A549 (cell line): ENCODE data around the gene NPAS1. TPM values are rescaled to one million over a fixed set of nuclear protein-coding genes. Genes with fewer than 3 reads are reported as not detected.

Source experiments
- ATAC-seq, 2 experiments: fragments of 200-7000 bp in 1 of 2; fragments of >200 bp in 1 of 2; cut with Nextera tagmentation in 1 of 2; cut with Tn5 transposase in 1 of 2; 3 replicates each; pipeline versions ENCODE4 v1.8.0 to v1.9.1; 2018 to 2020; ENCODE audit warnings: mild to moderate bottlenecking in 1 of 2, moderate library complexity in 1 of 2
- CTCF ChIA-PET: fragments of 300-600 bp; sonication (Branson Sonifier 250); formaldehyde crosslinking; extraction: SDS; loops from one replicate; lab custom pipeline; 2021; ENCODE audit warnings: antibody characterized with exemption, inconsistent platforms; lab: Yijun Ruan, JAX
- POLR2A ChIA-PET: fragments of 350-600 bp; formaldehyde crosslinking; extraction: SDS; loops from one replicate; lab custom pipeline; 2021; ENCODE audit warnings: antibody characterized with exemption, inconsistent platforms; lab: Yijun Ruan, JAX
- DNase-seq, 2 experiments: peaks; one replicate each; pipeline versions ENCODE4 v3.0.0 to v3.0.0-alpha.2; 2011 to 2016; ENCODE audit warnings: low read depth in 1 of 2, low spot score in 1 of 2
- FAIRE-seq: peaks from 2 replicates; lab custom pipeline; 2011; peaks lifted over from hg19 to GRCh38; lab: Jason Lieb, UNC
- H3K27ac ChIP-seq, 2 experiments: fragments of >200 bp; sonication (Bioruptor Twin); formaldehyde crosslinking; 3 replicates each; pipeline ENCODE4 v1.5.1; 2016 to 2017
- H3K4me1 ChIP-seq: fragments of >200 bp; sonication (Bioruptor Twin); formaldehyde crosslinking; 3 replicates; pipeline ENCODE4 v1.6.1; 2016
- H3K4me2 ChIP-seq: fragments of >200 bp; sonication (Bioruptor Twin); formaldehyde crosslinking; 3 replicates; pipeline ENCODE4 v1.6.1; 2016
- H3K4me3 ChIP-seq: fragments of >200 bp; sonication (Bioruptor Twin); formaldehyde crosslinking; 3 replicates; pipeline ENCODE4 v1.5.1; 2016
- H3K9me3 ChIP-seq: fragments of >200 bp; sonication (Bioruptor Twin); formaldehyde crosslinking; 3 replicates; pipeline ENCODE4 v1.6.1; 2016
- CEBPB ChIP-seq, 2 experiments: fragments of >200 bp in 1 of 2; sonication (Bioruptor Twin) in 1 of 2; formaldehyde crosslinking in 1 of 2; IDR thresholded peaks; 2 replicates each; pipeline ENCODE4 v1.6.1; 2012 to 2016
- CTCF ChIP-seq: fragments of >200 bp; sonication (Bioruptor Twin); formaldehyde crosslinking; IDR thresholded peaks from 3 replicates; pipeline ENCODE4 v1.5.1; 2016
- EHMT2 ChIP-seq: fragments of 200-600 bp; sonication (generic); IDR thresholded peaks from 2 replicates; pipeline ENCODE4 v1.6.1; 2016; ENCODE audit warnings: antibody characterized with exemption, low read depth, mild to moderate bottlenecking, moderate library complexity
- FOSB ChIP-seq: fragments of 250-450 bp; sonication (Bioruptor Pico); IDR thresholded peaks from 2 replicates; pipeline ENCODE4 v1.5.0; 2020; ENCODE audit warnings: mild to moderate bottlenecking, moderate library complexity
- HEYL ChIP-seq: fragments of 250-450 bp; sonication (Bioruptor Pico); IDR thresholded peaks from 2 replicates; pipeline ENCODE4 v1.8.0; 2021; ENCODE audit warnings: mild to moderate bottlenecking, moderate library complexity
- HMGXB4 ChIP-seq: fragments of 250-450 bp; sonication (Bioruptor Pico); IDR thresholded peaks from 2 replicates; pipeline ENCODE4 v1.5.0; 2021; ENCODE audit warnings: mild to moderate bottlenecking, moderate library complexity, borderline replicate concordance
- MAFK ChIP-seq: fragments of 450-650 bp; IDR thresholded peaks from 2 replicates; pipeline ENCODE4 v1.6.1; 2014; ENCODE audit not compliant: partially characterized antibody
- MAX ChIP-seq: IDR thresholded peaks from 2 replicates; pipeline ENCODE4 v1.6.1; 2012
- MYC ChIP-seq: IDR thresholded peaks from 2 replicates; pipeline ENCODE4 v1.6.1; 2012; ENCODE audit warnings: mild to moderate bottlenecking, inconsistent platforms, low read length, improper control_type of control experiment, borderline replicate concordance
- POLR2A ChIP-seq: IDR thresholded peaks from 2 replicates; pipeline ENCODE4 v1.6.1; 2012; ENCODE audit warnings: mild to moderate bottlenecking, low read length
- POLR2AphosphoS2 ChIP-seq: conservative IDR thresholded peaks from 2 replicates; pipeline ENCODE4 v1.6.1; 2012; ENCODE audit warnings: low read length, improper control_type of control experiment, inconsistent platforms
- REST ChIP-seq: fragments of 200-600 bp; sonication (generic); IDR thresholded peaks from 2 replicates; pipeline ENCODE4 v1.6.1; 2016; ENCODE audit warnings: antibody characterized with exemption, mild to moderate bottlenecking, moderate library complexity
- RFX5 ChIP-seq: fragments of 450-650 bp; IDR thresholded peaks from 2 replicates; pipeline ENCODE4 v1.7.1; 2014; ENCODE audit warnings: antibody characterized with exemption, mild to moderate bottlenecking, moderate library complexity
- ZFP36 ChIP-seq: fragments of 450-650 bp; IDR thresholded peaks from 2 replicates; pipeline ENCODE4 v1.6.1; 2014; ENCODE audit warnings: borderline replicate concordance; ENCODE audit not compliant: partially characterized antibody
- ZSCAN20 ChIP-seq: fragments of 250-450 bp; sonication (Bioruptor Pico); IDR thresholded peaks from 2 replicates; pipeline ENCODE4 v1.8.0; 2022; ENCODE audit warnings: mild to moderate bottlenecking, moderate library complexity
- WGBS: methylation state at CpG from one replicate; pipeline ENCODE4 v1.1.6; 2017; ENCODE audit errors: missing lambda C conversion rate; 5-methylcytosine and 5-hydroxymethylcytosine counted together
- polyA plus RNA-seq, 4 experiments: library from polyadenylated mRNA; depleted of rRNA in 3 of 4; stranded (reverse); fragments of >200 nt; fragmentation: RNase III in 1 of 4; extraction: RNeasy Plus Mini Kit Qiagen cat#74134 plus additional on column Dnase treatment in 1 of 4; gene quantifications; 2 replicates in 3 of 4; 3 replicates in 1 of 4; pipeline ENCODE4 v1.2.3, GENCODE V29; 2011 to 2017

The NPAS1 gene
- polyA plus RNA-seq, 2 of the 4 experiments (the other 2 are of a cell fraction) = 1.5 to 2.3 TPM

- TF ChIP-seq REST (no peak), FOSB (CRISPR knock-in tag) (no peak)
Observed at GRCh38 chr19:47000373-47000772, 19.3 kb upstream of the NPAS1 start (continued).

GRCh38 chr19:47001584-47001983 is 18.1 kb upstream of the NPAS1 start:
- peaks cover 4% of the 10 kb centered on the region; the same call in 1 of the 3 replicates for H3K4me1 ChIP-seq
- POLR2A ChIA-PET = interaction anchor here (0.7 to 1.3 kb wide), 2 partner anchors 145 to 213 kb away, joined by 3 to 6 read pairs; partner anchors contain the start of gene SLC1A5
- 89% methylated on average over 11 of the region's 11 CpGs for WGBS
- no peak for FAIRE-seq
- peak; percentile 1 to 6; a peak in 4 of 6 replicates for ATAC-seq
- no peaks in the 10 kb centered on the region for H3K9me3 ChIP-seq
- H3K4me3 ChIP-seq = no peak overlapping the region
- CTCF ChIA-PET = interaction anchor here (0.8 to 10.3 kb wide), 42 partner anchors 9 to 297 kb away, joined by 3 to 156 read pairs (median 5); partner anchors contain the start of genes AP2S1, ARHGAP35 and NPAS1
- TF ChIP-seq MAX (no peak), POLR2A (no peak), POLR2AphosphoS2 (no peak; the same call in 1 of the 2 replicates), HMGXB4 (CRISPR knock-in tag) (no peak), MAFK (no peak), ZFP36 (no peak), RFX5 (no peak), CTCF (no peak), HEYL (no peak), MYC (no peak), REST (no peak), ZSCAN20 (no peak), CEBPB (IDR thresholded peaks at IDR 0.05) (no peak), EHMT2 (no peak)
- DNase-seq = no peak
- no peak overlapping the region for H3K4me2 ChIP-seq
- no peak overlapping the region for H3K27ac ChIP-seq
